Fibroblast of the aortic adventitia (primary cell): Measurements from ENCODE around the gene TRIM28. TPM values are rescaled to one million over a fixed set of nuclear protein-coding genes. Genes with fewer than 3 reads are reported as not detected.

Experiments used
- DNase-seq: peaks from one replicate; pipeline ENCODE4 v3.0.0-alpha.2; 2010; ENCODE audit warnings: low read depth
- H3K4me3 ChIP-seq: 2 replicates; pipeline ENCODE4 v1.5.1; 2011; ENCODE audit warnings: low read depth, mild to moderate bottlenecking, control low read depth, low read length, moderate library complexity
- CTCF ChIP-seq: IDR thresholded peaks from 2 replicates; pipeline ENCODE4 v1.5.1; 2011; ENCODE audit warnings: mild to moderate bottlenecking, low read length, control low read depth, inconsistent platforms; ENCODE audit not compliant: insufficient read depth
- total RNA-seq: library from RNA; depleted of rRNA; stranded (reverse); fragments of >200 nt; gene quantifications from 2 replicates; pipeline ENCODE4 v1.2.3, GENCODE V29; 2012; ENCODE audit warnings: low replicate concordance

Gene TRIM28
- total RNA-seq, 1 donor: 233 TPM

GRCh38 chr19:58546019-58546530 lies 2.2 kb downstream of the TRIM28 start:
- DNase-seq: no peak
- peak overlapping the region; percentile 92 for H3K4me3 ChIP-seq
- no peak for TF ChIP-seq CTCF

GRCh38 chr19:58547323-58548312 lies 3.8 kb downstream of the TRIM28 start:
- H3K4me3 ChIP-seq: peak overlapping the region; percentile 31
- TF ChIP-seq CTCF: no peak
- no peak for DNase-seq

GRCh38 chr19:58548859-58549663 lies 5.2 kb downstream of the TRIM28 start:
- TF ChIP-seq CTCF: no peak
- no peak overlapping the region for H3K4me3 ChIP-seq
- no peak for DNase-seq

- DNase-seq: no peak
- H3K4me3 ChIP-seq: no peak overlapping the region
- TF ChIP-seq CTCF: no peak
Observed at GRCh38 chr19:58549664-58550361, 5.9 kb downstream of the TRIM28 start.

- TF ChIP-seq CTCF: no peak
- H3K4me3 ChIP-seq: no peak overlapping the region
- no peak for DNase-seq
Observed at GRCh38 chr19:58550362-58551122, 6.7 kb downstream of the TRIM28 start.
